ENCODE measurements around the gene RNF227.

Gene RNF227

DNA sequence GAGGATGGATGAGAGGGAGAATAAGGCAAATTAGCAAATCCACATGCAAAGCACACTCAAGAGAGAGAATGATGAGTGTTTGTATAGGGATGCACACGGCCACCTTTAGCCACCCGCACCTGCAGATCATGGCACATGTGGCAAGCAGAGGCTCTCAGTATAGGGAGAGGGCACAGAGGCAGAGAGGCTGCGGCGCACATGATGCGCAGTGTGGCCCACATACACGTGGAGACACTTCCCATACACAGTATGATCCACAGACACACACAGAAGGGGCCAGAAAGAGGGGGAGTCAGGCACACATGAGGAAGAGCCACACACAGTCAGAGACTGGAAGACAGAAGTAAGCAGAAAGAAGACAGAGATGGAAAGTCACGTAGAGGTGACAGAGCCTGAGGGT lies 34.0 kb downstream of the RNF227 start:
- TF ChIP-seq, protein P1, sequence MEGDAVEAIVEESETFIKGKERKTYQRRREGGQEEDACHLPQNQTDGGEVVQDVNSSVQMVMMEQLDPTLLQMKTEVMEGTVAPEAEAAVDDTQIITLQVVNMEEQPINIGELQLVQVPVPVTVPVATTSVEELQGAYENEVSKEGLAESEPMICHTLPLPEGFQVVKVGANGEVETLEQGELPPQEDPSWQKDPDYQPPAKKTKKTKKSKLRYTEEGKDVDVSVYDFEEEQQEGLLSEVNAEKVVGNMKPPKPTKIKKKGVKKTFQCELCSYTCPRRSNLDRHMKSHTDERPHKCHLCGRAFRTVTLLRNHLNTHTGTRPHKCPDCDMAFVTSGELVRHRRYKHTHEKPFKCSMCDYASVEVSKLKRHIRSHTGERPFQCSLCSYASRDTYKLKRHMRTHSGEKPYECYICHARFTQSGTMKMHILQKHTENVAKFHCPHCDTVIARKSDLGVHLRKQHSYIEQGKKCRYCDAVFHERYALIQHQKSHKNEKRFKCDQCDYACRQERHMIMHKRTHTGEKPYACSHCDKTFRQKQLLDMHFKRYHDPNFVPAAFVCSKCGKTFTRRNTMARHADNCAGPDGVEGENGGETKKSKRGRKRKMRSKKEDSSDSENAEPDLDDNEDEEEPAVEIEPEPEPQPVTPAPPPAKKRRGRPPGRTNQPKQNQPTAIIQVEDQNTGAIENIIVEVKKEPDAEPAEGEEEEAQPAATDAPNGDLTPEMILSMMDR (IDR thresholded peaks at IDR 0.05; ENCODE audit: low read depth, low read length, missing control alignments): no peak
- no peak for DNase-seq
- in situ Hi-C loops (cut with HindIII; ENCODE audit: low pct_ligation_motif_present, low sequenced_read_pairs): no loop called here
- no peak overlapping the region for H3K27ac ChIP-seq
- peaks cover 10% of the 10 kb centered on the region for H3K36me3 ChIP-seq (replicated peaks)
- no peak overlapping the region for H3K4me3 ChIP-seq (ENCODE audit: low read depth, low read length)
- H3K27me3 ChIP-seq (replicated peaks): no peaks in the 10 kb centered on the region

DNA sequence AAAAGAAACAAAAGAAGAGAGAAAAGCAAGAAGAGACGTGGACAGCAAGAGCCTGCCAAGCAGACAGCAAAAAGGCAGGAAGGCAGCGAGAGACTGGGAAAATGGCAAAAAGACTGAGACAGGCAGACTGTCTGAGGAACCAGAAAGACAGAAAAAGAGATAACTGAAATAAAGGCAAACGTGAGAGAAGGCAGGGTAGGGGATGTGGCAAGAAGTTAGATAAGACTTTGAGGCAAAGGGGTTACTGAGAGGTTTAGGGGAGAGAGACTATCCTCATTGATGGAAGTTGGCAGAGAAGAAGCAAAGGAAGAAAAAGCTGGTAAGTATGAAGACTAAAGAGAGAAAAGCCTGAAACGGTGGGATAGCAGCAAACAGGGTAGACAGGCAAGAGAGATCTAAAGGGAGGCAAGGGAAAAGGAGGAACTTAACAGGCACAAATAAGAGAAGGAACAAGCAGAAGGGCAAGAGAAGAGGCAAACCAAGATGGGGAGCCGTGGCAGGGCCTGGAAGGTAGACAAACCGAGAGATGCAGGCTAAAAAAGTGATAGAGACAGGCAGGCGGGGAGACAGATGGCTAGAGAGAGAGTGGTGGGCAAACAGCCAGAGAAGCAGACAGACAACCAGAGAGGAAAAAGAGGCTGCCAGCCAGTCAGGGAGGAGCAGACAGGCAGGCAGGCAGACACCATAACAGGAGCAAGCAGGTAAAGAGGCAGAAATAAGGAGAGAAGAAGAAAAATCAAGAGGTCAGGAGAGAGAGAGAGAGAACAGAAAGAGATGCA lies 34.6 kb downstream of the RNF227 start:
- H3K36me3 ChIP-seq (replicated peaks): peaks cover 10% of the 10 kb centered on the region
- H3K4me3 ChIP-seq (ENCODE audit: low read depth, low read length): no peak overlapping the region
- no peaks in the 10 kb centered on the region for H3K27me3 ChIP-seq (replicated peaks)
- in situ Hi-C loops (cut with HindIII; ENCODE audit: low pct_ligation_motif_present, low sequenced_read_pairs): no loop called here
- TF ChIP-seq, protein P1 (IDR thresholded peaks at IDR 0.05; ENCODE audit: low read depth, low read length, missing control alignments): no peak
- no peak for DNase-seq
- H3K27ac ChIP-seq: no peak overlapping the region

DNA sequence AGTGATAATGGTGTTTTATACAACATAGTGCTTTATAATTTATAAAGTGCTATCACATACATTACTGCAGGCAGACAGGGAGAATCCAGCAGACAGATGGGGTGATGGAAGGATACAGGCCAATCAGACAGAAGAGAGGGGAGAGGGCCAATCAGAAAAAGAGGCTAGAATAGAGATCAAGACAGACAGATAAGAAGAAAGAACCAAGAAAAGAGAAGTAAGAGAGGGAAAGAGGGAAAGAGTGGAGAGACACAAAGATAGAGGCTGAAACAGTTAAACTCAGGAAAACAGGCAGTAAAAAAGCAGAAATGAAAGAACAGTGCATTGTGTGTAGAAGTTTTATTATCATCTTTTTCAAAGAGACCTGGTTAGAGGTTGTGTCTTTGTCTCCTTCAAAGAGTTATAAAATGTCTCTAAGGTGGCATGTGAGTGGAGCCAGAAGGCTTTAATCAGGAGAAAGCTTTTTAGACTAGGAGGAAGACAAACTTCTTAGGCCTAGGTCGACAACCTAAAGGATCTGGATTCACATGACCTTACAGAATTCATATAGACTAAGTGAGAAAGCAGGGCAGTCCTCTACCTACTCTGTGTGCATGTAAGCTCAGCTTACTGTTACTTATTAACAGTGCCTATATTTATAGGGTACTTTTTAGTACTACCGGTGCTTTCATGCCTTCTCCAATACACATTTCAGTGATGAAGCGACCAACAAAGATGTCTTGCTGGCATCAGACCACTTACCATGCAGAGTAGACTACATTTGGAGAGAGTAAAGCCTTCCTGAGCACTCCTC lies 35.8 kb downstream of the RNF227 start:
- TF ChIP-seq, protein P1 (IDR thresholded peaks at IDR 0.05; ENCODE audit: low read depth, low read length, missing control alignments): no peak
- DNase-seq: no peak
- no peaks in the 10 kb centered on the region for H3K27me3 ChIP-seq (replicated peaks)
- no peak overlapping the region for H3K4me3 ChIP-seq (ENCODE audit: low read depth, low read length)
- no peak overlapping the region for H3K27ac ChIP-seq
- in situ Hi-C loops (cut with HindIII; ENCODE audit: low pct_ligation_motif_present, low sequenced_read_pairs): no loop called here
- H3K36me3 ChIP-seq (replicated peaks): peaks cover 10% of the 10 kb centered on the region

- in situ Hi-C loops (cut with HindIII; ENCODE audit: low pct_ligation_motif_present, low sequenced_read_pairs): no loop called here
- Histone ChIP-seq H3K4me3 (ENCODE audit: low read depth, low read length) (no peak overlapping the region), H3K27ac (no peak overlapping the region), H3K36me3 (replicated peaks) (peaks cover 10% of the 10 kb centered on the region), H3K27me3 (replicated peaks) (no peaks in the 10 kb centered on the region)
- no peak for DNase-seq
- TF ChIP-seq, protein P1 (IDR thresholded peaks at IDR 0.05; ENCODE audit: low read depth, low read length, missing control alignments): no peak
Measured at GRCh38 chr17:7878234-7878633, 37.9 kb downstream of the RNF227 start.

DNA sequence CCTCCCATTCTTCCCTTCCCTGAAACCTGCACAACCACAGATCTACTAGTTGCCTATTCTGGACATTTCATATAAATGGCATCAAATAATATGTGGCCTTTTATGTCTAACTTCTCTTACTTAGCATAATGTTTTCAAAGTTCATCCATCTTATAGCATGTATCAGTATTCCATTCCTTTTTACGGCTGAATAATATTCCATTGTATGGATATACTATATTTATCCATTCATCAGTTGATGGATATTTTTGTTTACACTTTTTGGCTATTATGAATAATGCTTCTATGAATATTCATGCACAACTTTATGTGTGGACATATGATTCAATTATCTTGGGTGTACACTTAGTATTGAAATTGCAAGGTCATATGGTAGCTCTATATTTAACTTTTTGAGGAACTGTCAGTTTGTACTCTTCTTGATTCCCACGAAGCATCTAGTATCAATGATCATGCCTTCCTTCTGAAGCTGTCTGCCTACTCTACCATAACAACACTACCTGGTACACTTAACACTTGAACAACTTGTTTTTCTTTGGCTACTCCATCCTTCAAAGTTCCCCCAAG lies 40.2 kb downstream of the RNF227 start:
- TF ChIP-seq, protein P1 (IDR thresholded peaks at IDR 0.05; ENCODE audit: low read depth, low read length, missing control alignments): no peak
- in situ Hi-C loops (cut with HindIII; ENCODE audit: low pct_ligation_motif_present, low sequenced_read_pairs): no loop called here

More for the DNA sequence above, 40.2 kb downstream of the RNF227 start:
- DNase-seq: no peak
- H3K36me3 ChIP-seq (replicated peaks): peaks cover 9% of the 10 kb centered on the region
- no peaks in the 10 kb centered on the region for H3K27me3 ChIP-seq (replicated peaks)
- H3K4me3 ChIP-seq (ENCODE audit: low read depth, low read length): no peak overlapping the region
- no peak overlapping the region for H3K27ac ChIP-seq
